Measurements from ENCODE around the gene RCSD1.

The RCSD1 gene

GRCh38 chr1:167683641-167684502 lies 53.8 kb downstream of the RCSD1 start:
- H3K9me3 ChIP-seq (ENCODE audit: control insufficient read depth, low read depth, low read length), result no peaks in the 10 kb centered on the region
- no peaks in the 10 kb centered on the region for H3K27me3 ChIP-seq (ENCODE audit: control insufficient read depth, insufficient read depth, low read length)
- no peak overlapping the region for H3K27ac ChIP-seq (ENCODE audit: low read length)
- H3K4me1 ChIP-seq (ENCODE audit: control insufficient read depth, low read depth, low read length), result peaks cover 30% of the 10 kb centered on the region
- no peak overlapping the region for H3K9ac ChIP-seq (ENCODE audit: low read length)
- no peak overlapping the region for H3K4me3 ChIP-seq (ENCODE audit: low read length)
- no peaks in the 10 kb centered on the region for H3K36me3 ChIP-seq (ENCODE audit: control insufficient read depth, low read depth, low read length)

- Histone ChIP-seq H3K27me3 (ENCODE audit: control insufficient read depth, insufficient read depth, low read length) (no peaks in the 10 kb centered on the region), H3K36me3 (ENCODE audit: control insufficient read depth, low read depth, low read length) (no peaks in the 10 kb centered on the region)
These were observed 55.8 kb downstream of the RCSD1 start for GRCh38 chr1:167685844-167686243.

GRCh38 chr1:167687919-167688519 lies 58.0 kb downstream of the RCSD1 start:
- Histone ChIP-seq H3K27me3 (ENCODE audit: control insufficient read depth, insufficient read depth, low read length) (no peaks in the 10 kb centered on the region), H3K4me3 (ENCODE audit: low read length) (no peak overlapping the region), H3K36me3 (ENCODE audit: control insufficient read depth, low read depth, low read length) (no peaks in the 10 kb centered on the region), H3K4me1 (ENCODE audit: control insufficient read depth, low read depth, low read length) (peaks cover 29% of the 10 kb centered on the region), H3K9ac (ENCODE audit: low read length) (no peak overlapping the region), H3K9me3 (ENCODE audit: control insufficient read depth, low read depth, low read length) (no peaks in the 10 kb centered on the region), H3K27ac (ENCODE audit: low read length) (no peak overlapping the region)

More at GRCh38 chr1:167685844-167686243, 55.8 kb downstream of the RCSD1 start:
- no peak overlapping the region for H3K4me3 ChIP-seq (ENCODE audit: low read length)
- no peak overlapping the region for H3K27ac ChIP-seq (ENCODE audit: low read length)
- H3K4me1 ChIP-seq (ENCODE audit: control insufficient read depth, low read depth, low read length), result peaks cover 30% of the 10 kb centered on the region
- no peak overlapping the region for H3K9ac ChIP-seq (ENCODE audit: low read length)
- H3K9me3 ChIP-seq (ENCODE audit: control insufficient read depth, low read depth, low read length), result no peaks in the 10 kb centered on the region

GRCh38 chr1:167689567-167689920 lies 59.5 kb downstream of the RCSD1 start:
- Histone ChIP-seq H3K27me3 (ENCODE audit: control insufficient read depth, insufficient read depth, low read length) (no peaks in the 10 kb centered on the region), H3K27ac (ENCODE audit: low read length) (no peak overlapping the region), H3K9me3 (ENCODE audit: control insufficient read depth, low read depth, low read length) (no peaks in the 10 kb centered on the region), H3K36me3 (ENCODE audit: control insufficient read depth, low read depth, low read length) (no peaks in the 10 kb centered on the region), H3K9ac (ENCODE audit: low read length) (no peak overlapping the region), H3K4me3 (ENCODE audit: low read length) (no peak overlapping the region), H3K4me1 (ENCODE audit: control insufficient read depth, low read depth, low read length) (peaks cover 18% of the 10 kb centered on the region)

- Histone ChIP-seq H3K4me3 (ENCODE audit: low read length) (no peak overlapping the region), H3K4me1 (ENCODE audit: control insufficient read depth, low read depth, low read length) (peaks cover 18% of the 10 kb centered on the region), H3K36me3 (ENCODE audit: control insufficient read depth, low read depth, low read length) (no peaks in the 10 kb centered on the region), H3K9me3 (ENCODE audit: control insufficient read depth, low read depth, low read length) (no peaks in the 10 kb centered on the region), H3K9ac (ENCODE audit: low read length) (no peak overlapping the region), H3K27me3 (ENCODE audit: control insufficient read depth, insufficient read depth, low read length) (no peaks in the 10 kb centered on the region), H3K27ac (ENCODE audit: low read length) (no peak overlapping the region)
These were observed 60.0 kb downstream of the RCSD1 start for GRCh38 chr1:167690053-167690452.

GRCh38 chr1:167693425-167694045 lies 63.5 kb downstream of the RCSD1 start:
- Histone ChIP-seq H3K36me3 (ENCODE audit: control insufficient read depth, low read depth, low read length) (no peaks in the 10 kb centered on the region), H3K4me3 (ENCODE audit: low read length) (no peak overlapping the region), H3K9ac (ENCODE audit: low read length) (no peak overlapping the region), H3K27me3 (ENCODE audit: control insufficient read depth, insufficient read depth, low read length) (no peaks in the 10 kb centered on the region), H3K27ac (ENCODE audit: low read length) (no peak overlapping the region), H3K4me1 (ENCODE audit: control insufficient read depth, low read depth, low read length) (no peaks in the 10 kb centered on the region), H3K9me3 (ENCODE audit: control insufficient read depth, low read depth, low read length) (no peaks in the 10 kb centered on the region)

- Histone ChIP-seq H3K27ac (ENCODE audit: low read length) (no peak overlapping the region), H3K9me3 (ENCODE audit: control insufficient read depth, low read depth, low read length) (no peaks in the 10 kb centered on the region), H3K36me3 (ENCODE audit: control insufficient read depth, low read depth, low read length) (no peaks in the 10 kb centered on the region), H3K27me3 (ENCODE audit: control insufficient read depth, insufficient read depth, low read length) (no peaks in the 10 kb centered on the region), H3K4me3 (ENCODE audit: low read length) (no peak overlapping the region), H3K4me1 (ENCODE audit: control insufficient read depth, low read depth, low read length) (no peaks in the 10 kb centered on the region), H3K9ac (ENCODE audit: low read length) (no peak overlapping the region)
These were observed 64.7 kb downstream of the RCSD1 start for GRCh38 chr1:167694691-167695090.

- Histone ChIP-seq H3K4me1 (ENCODE audit: control insufficient read depth, low read depth, low read length) (no peaks in the 10 kb centered on the region), H3K27ac (ENCODE audit: low read length) (no peak overlapping the region), H3K4me3 (ENCODE audit: low read length) (no peak overlapping the region), H3K36me3 (ENCODE audit: control insufficient read depth, low read depth, low read length) (no peaks in the 10 kb centered on the region), H3K9ac (ENCODE audit: low read length) (no peak overlapping the region), H3K27me3 (ENCODE audit: control insufficient read depth, insufficient read depth, low read length) (no peaks in the 10 kb centered on the region), H3K9me3 (ENCODE audit: control insufficient read depth, low read depth, low read length) (no peaks in the 10 kb centered on the region)
These were observed 65.1 kb downstream of the RCSD1 start for GRCh38 chr1:167695147-167695546.

- Histone ChIP-seq H3K27ac (ENCODE audit: low read length) (no peak overlapping the region), H3K27me3 (ENCODE audit: control insufficient read depth, insufficient read depth, low read length) (no peaks in the 10 kb centered on the region), H3K36me3 (ENCODE audit: control insufficient read depth, low read depth, low read length) (no peaks in the 10 kb centered on the region), H3K4me1 (ENCODE audit: control insufficient read depth, low read depth, low read length) (no peaks in the 10 kb centered on the region), H3K9ac (ENCODE audit: low read length) (no peak overlapping the region), H3K9me3 (ENCODE audit: control insufficient read depth, low read depth, low read length) (no peaks in the 10 kb centered on the region), H3K4me3 (ENCODE audit: low read length) (no peak overlapping the region)
These were observed 65.9 kb downstream of the RCSD1 start for GRCh38 chr1:167695756-167696561.

- H3K27me3 ChIP-seq (ENCODE audit: control insufficient read depth, insufficient read depth, low read length), result no peaks in the 10 kb centered on the region
- no peaks in the 10 kb centered on the region for H3K9me3 ChIP-seq (ENCODE audit: control insufficient read depth, low read depth, low read length)
- H3K4me3 ChIP-seq (ENCODE audit: low read length), result no peak overlapping the region
- no peak overlapping the region for H3K27ac ChIP-seq (ENCODE audit: low read length)
- H3K4me1 ChIP-seq (ENCODE audit: control insufficient read depth, low read depth, low read length), result no peaks in the 10 kb centered on the region
- no peaks in the 10 kb centered on the region for H3K36me3 ChIP-seq (ENCODE audit: control insufficient read depth, low read depth, low read length)
- H3K9ac ChIP-seq (ENCODE audit: low read length), result no peak overlapping the region
These were observed 67.7 kb downstream of the RCSD1 start for GRCh38 chr1:167697667-167698141.

GRCh38 chr1:167698313-167698712 lies 68.3 kb downstream of the RCSD1 start:
- H3K27me3 ChIP-seq (ENCODE audit: control insufficient read depth, insufficient read depth, low read length), result no peaks in the 10 kb centered on the region
- no peak overlapping the region for H3K27ac ChIP-seq (ENCODE audit: low read length)
- no peaks in the 10 kb centered on the region for H3K36me3 ChIP-seq (ENCODE audit: control insufficient read depth, low read depth, low read length)

More at GRCh38 chr1:167698313-167698712, 68.3 kb downstream of the RCSD1 start:
- Histone ChIP-seq H3K4me3 (ENCODE audit: low read length) (no peak overlapping the region), H3K4me1 (ENCODE audit: control insufficient read depth, low read depth, low read length) (no peaks in the 10 kb centered on the region), H3K9me3 (ENCODE audit: control insufficient read depth, low read depth, low read length) (no peaks in the 10 kb centered on the region), H3K9ac (ENCODE audit: low read length) (no peak overlapping the region)

Measured in iPS-18a (cell line).